Nucleus accumbens (tissue), 56 donors: ENCODE data around the gene SPDYE11.
"Not testable (repeated sequence)": the region's sequence is repeated elsewhere in the genome, so short reads cannot be mapped to it uniquely, and the experiment has no call there.

Source experiments
- DNase-seq, 56 donors: peaks; one replicate each; lab custom pipeline; 2025; lab: John Stamatoyannopoulos, UW

SPDYE11 gene, protein sequence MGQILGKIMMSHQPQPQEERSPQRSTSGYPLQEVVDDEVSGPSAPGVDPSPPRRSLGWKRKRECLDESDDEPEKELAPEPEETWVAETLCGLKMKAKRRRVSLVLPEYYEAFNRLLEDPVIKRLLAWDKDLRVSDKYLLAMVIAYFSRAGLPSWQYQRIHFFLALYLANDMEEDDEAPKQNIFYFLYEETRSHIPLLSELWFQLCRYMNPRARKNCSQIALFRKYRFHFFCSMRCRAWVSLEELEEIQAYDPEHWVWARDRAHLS

DNA sequence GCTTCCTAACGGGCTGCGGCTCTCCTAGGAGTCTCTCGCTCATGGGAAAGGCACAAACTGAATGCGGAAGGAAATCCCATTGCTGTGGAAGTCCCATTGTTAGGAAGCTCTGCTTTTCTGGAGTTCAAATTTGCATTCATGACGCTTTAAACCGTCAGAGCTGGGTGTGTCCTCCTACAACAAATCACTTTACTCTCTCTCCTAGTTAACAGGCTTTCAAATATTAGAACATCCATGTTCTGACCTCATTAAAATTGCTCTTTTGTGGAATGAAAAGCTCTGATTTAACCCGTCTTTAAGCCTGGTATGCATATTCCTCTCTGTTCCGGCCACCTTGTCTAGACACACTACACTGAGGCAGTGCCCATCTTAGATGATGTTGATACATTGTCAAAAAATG is at the start of gene SPDYE11:
TSS of gene SPDYE11 (minus strand) at position 101 of the 400 bp plus-strand sequence. CDS start 1,800 bp downstream, outside the sequence.
- not testable (repeated sequence) for DNase-seq

DNA sequence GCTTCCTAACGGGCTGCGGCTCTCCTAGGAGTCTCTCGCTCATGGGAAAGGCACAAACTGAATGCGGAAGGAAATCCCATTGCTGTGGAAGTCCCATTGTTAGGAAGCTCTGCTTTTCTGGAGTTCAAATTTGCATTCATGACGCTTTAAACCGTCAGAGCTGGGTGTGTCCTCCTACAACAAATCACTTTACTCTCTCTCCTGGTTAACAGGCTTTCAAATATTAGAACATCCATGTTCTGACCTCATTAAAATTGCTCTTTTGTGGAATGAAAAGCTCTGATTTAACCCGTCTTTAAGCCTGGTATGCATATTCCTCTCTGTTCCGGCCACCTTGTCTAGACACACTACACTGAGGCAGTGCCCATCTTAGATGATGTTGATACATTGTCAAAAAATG is 28.2 kb upstream of the SPDYE11 start, which contains the start of gene SPDYE9:
TSS of gene SPDYE9 (minus strand) at position 101 of the 400 bp plus-strand sequence. CDS start 1,800 bp downstream, outside the sequence.
- not testable (repeated sequence) for DNase-seq

DNA sequence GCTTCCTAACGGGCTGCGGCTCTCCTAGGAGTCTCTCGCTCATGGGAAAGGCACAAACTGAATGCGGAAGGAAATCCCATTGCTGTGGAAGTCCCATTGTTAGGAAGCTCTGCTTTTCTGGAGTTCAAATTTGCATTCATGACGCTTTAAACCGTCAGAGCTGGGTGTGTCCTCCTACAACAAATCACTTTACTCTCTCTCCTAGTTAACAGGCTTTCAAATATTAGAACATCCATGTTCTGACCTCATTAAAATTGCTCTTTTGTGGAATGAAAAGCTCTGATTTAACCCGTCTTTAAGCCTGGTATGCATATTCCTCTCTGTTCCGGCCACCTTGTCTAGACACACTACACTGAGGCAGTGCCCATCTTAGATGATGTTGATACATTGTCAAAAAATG is 28.0 kb downstream of the SPDYE11 start, which contains the start of gene SPDYE8:
TSS of gene SPDYE8 (minus strand) at position 101 of the 400 bp plus-strand sequence. CDS start 1,800 bp downstream, outside the sequence.
- not testable (repeated sequence) for DNase-seq

DNA sequence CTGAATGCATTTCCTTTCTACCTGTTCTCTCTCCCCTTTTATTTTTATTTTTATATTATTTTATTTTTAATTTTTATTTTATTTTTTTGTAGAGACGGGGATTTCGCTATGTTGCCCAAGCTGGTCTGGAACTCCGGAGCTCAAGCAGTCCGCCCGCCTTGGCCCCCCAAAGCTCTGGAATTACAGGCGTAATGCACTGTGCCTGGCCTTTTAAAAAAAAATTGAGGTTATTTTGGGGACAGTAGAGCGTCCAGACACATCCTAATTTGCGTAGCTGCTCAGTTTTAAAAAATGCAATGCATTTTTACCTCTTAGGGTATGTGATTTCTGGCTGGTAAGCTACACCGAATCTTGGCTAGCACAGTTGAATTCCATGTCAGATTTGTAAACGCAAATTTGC is 51.2 kb downstream of the SPDYE11 start:
- not testable (repeated sequence) for DNase-seq

DNA sequence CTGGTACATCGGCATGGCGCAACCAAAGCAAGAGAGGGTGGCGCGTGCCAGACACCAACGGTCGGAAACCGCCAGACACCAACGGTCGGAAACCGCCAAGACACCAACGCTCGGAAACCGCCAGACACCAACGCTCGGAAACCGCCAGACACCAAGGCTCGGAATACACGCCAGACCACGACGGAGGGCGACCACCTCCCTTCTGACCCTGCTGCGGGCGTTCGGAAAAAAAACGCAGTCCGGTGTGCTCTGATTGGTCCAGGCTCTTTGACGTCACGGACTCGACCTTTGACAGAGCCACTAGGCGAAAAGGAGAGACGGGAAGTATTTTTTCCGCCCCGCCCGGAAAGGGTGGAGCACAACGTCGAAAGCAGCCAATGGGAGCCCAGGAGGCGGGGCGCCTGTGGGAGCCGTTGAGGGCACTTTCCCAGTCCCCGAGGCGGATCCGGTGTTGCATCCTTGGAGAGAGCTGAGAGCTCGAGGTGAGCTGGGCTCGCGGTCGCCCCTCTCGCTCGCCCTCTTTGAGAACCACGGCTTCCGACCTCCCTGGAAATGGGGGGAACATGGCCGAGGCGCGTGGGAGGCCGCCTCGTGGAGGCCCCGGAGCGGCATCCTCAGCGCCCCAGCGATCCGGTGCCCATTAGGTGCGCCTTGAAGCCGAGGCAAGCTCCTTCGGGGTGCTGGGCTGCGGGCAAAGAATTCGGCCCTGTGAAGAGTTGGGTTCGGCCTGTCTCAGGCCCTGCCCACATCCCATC is 51.8 kb downstream of the SPDYE11 start:
- DNase-seq = not testable (repeated sequence)

DNA sequence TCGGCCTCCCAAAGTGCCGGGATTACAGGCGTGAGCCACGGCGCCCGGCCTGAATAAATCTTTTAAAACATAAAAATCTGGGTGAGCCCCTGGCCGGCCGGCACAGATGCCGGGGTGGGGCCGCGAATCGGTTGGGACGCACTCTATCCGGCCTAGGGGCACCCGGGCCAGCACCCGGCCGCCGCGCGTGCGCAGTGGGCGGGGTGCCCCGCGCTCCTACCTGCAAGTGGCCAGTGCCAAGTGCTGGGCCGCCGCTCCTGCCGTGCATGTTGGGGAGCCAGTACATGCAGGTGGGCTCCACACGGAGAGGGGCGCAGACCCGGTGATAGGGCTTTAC is 52.4 kb downstream of the SPDYE11 start:
- DNase-seq = not testable (repeated sequence)

DNA sequence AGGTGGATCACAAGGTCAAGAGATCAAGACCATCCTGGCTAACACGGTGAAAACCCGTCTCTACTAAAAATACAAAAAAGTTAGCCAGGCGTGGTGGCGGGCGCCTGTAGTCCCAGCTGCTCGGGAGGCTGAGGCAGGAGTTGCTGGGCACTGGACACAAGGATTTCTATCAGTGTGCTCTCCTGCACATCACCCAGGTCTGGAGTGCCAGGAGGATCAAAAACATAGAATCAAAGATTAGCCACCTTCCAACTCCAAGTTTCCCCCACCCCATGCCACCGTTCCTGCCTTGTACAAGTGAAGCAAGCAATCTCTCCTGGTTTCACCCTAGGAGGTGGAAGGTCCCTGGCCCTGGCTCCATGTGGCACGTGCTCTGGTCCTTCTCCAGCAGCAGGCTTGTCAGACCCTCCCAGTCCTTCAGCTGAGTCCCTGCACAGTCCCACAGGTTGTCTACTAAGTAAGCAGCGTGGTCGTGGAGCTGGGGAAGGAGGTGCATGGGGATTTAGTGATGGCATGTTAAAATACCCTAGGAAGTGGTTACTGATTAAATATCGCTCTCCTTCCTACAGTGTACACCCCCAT is 59.7 kb downstream of the SPDYE11 start:
- not testable (repeated sequence) for DNase-seq
